ENCODE results near the gene TMPRSS4.

TMPRSS4 gene

DNA sequence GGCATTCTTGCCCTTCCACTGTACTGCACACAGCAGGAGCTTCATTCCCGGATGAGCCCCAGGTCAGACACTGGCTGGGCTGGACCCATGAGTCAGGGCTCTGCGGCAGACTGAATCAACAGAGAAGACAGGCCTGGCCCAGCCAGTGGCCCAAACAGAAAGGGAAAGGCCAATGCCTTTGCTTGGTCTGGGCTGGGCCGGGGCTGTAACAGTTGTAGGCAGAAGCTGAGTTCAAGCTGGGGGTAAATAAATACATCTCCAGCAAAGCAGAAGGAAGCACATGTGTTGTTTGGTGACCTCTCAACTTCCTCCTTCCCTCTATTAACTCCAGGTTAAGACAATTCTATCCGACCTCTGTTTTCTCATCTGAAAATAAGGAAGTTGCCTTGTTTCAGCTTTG is 11.7 kb downstream of the TMPRSS4 start:
- no peaks in the 10 kb centered on the region for H3K9me3 ChIP-seq (ENCODE audit: low read length)
- TF ChIP-seq EZH2 (IDR thresholded peaks at IDR 0.05; ENCODE audit: borderline replicate concordance, low read length), result no peak
- TF ChIP-seq, protein P1, sequence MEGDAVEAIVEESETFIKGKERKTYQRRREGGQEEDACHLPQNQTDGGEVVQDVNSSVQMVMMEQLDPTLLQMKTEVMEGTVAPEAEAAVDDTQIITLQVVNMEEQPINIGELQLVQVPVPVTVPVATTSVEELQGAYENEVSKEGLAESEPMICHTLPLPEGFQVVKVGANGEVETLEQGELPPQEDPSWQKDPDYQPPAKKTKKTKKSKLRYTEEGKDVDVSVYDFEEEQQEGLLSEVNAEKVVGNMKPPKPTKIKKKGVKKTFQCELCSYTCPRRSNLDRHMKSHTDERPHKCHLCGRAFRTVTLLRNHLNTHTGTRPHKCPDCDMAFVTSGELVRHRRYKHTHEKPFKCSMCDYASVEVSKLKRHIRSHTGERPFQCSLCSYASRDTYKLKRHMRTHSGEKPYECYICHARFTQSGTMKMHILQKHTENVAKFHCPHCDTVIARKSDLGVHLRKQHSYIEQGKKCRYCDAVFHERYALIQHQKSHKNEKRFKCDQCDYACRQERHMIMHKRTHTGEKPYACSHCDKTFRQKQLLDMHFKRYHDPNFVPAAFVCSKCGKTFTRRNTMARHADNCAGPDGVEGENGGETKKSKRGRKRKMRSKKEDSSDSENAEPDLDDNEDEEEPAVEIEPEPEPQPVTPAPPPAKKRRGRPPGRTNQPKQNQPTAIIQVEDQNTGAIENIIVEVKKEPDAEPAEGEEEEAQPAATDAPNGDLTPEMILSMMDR (IDR thresholded peaks at IDR 0.05; ENCODE audit: low read length), result no peak
- no peak overlapping the region for H3K27ac ChIP-seq (ENCODE audit: low read depth, low read length, poor library complexity, severe bottlenecking)
- no peaks in the 10 kb centered on the region for H3F3A ChIP-seq (ENCODE audit: insufficient read depth, low read length)
- H3K36me3 ChIP-seq (ENCODE audit: insufficient read depth, low read length), result no peaks in the 10 kb centered on the region; the same call in 1 of the 2 replicates
- no peaks in the 10 kb centered on the region for H4K20me1 ChIP-seq (ENCODE audit: insufficient read depth, low read length)
- no peaks in the 10 kb centered on the region for H3K9me2 ChIP-seq (ENCODE audit: low read depth, low read length)
- H3K4me2 ChIP-seq (ENCODE audit: low read length), result no peak overlapping the region
- H3K27me3 ChIP-seq (ENCODE audit: insufficient read depth, low read length), result no peaks in the 10 kb centered on the region; the same call in 1 of the 2 replicates
- no peaks in the 10 kb centered on the region for H3K79me2 ChIP-seq (ENCODE audit: insufficient read depth, low read length)
- no peak overlapping the region for H3K9ac ChIP-seq (ENCODE audit: low read length)
- H3K4me3 ChIP-seq (ENCODE audit: low read depth, low read length, poor library complexity, severe bottlenecking), result no peak overlapping the region
- no peaks in the 10 kb centered on the region for H3K4me1 ChIP-seq (ENCODE audit: insufficient read depth, low read length, severe bottlenecking)
- no peak overlapping the region for H2AFZ ChIP-seq (ENCODE audit: low read length)

DNA sequence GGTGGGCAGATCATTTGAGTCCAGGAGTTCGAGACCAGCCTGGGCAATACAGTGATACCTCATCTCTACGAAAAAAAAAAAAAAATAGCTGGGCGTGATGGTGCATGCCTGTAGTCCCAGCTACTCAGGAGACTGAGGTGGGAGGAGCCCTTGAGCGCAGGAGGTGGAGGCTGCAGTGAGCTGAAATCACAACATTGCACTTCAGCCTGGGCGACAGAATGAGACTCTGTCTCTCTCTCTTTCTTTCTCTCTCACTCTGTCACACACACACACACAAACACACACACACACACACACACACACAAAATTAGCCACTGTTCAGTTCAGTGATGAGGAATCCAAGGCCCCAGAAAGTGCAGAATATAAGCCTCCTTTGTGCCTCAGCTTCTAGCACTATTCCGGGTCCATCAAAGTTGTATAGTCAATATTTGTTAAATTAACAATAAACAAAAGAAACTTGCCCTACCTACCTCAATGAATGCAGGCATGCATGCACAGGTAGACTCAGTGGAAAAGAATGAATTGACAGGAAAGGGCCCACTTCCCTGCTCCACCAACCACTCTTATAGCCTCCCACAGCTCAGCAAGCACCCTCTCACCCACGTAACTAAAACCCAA is 13.8 kb downstream of the TMPRSS4 start:
- Histone ChIP-seq H3K9ac (ENCODE audit: low read length) (no peak overlapping the region), H3K4me3 (ENCODE audit: low read depth, low read length, poor library complexity, severe bottlenecking) (no peak overlapping the region), H3K4me2 (ENCODE audit: low read length) (no peak overlapping the region), H3F3A (ENCODE audit: insufficient read depth, low read length) (no peaks in the 10 kb centered on the region), H3K27ac (ENCODE audit: low read depth, low read length, poor library complexity, severe bottlenecking) (no peak overlapping the region), H3K79me2 (ENCODE audit: insufficient read depth, low read length) (no peaks in the 10 kb centered on the region), H4K20me1 (ENCODE audit: insufficient read depth, low read length) (no peaks in the 10 kb centered on the region), H2AFZ (ENCODE audit: low read length) (no peak overlapping the region), H3K9me3 (ENCODE audit: low read length) (no peaks in the 10 kb centered on the region), H3K27me3 (ENCODE audit: insufficient read depth, low read length) (no peaks in the 10 kb centered on the region; the same call in 1 of the 2 replicates), H3K9me2 (ENCODE audit: low read depth, low read length) (no peaks in the 10 kb centered on the region), H3K4me1 (ENCODE audit: insufficient read depth, low read length, severe bottlenecking) (no peaks in the 10 kb centered on the region), H3K36me3 (ENCODE audit: insufficient read depth, low read length) (no peaks in the 10 kb centered on the region; the same call in 1 of the 2 replicates)
- TF ChIP-seq, protein P1 (IDR thresholded peaks at IDR 0.05; ENCODE audit: low read length), result no peak
- no peak for TF ChIP-seq EZH2 (IDR thresholded peaks at IDR 0.05; ENCODE audit: borderline replicate concordance, low read length)

DNA sequence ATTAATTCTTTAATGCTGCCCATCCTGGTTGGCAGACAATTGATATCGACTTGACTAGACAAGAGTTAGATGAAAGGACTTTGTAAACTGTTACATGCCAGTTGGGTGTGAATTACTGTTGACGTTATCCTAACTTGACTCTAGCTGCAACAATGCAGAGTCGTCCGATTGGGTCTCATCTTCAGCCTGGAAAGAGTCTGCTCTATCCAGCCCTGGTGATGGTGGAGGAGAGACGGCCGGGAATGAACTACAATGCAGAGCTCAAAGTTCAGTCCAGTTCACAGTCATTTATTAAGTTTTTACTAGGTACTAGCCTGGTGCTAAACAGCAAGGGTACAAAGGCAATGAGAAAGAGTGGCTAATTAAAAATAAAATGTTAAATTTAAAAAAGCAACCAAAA is 14.8 kb downstream of the TMPRSS4 start:
- Histone ChIP-seq H3K4me3 (ENCODE audit: low read depth, low read length, poor library complexity, severe bottlenecking) (no peak overlapping the region), H4K20me1 (ENCODE audit: insufficient read depth, low read length) (no peaks in the 10 kb centered on the region), H2AFZ (ENCODE audit: low read length) (no peak overlapping the region), H3K9me2 (ENCODE audit: low read depth, low read length) (no peaks in the 10 kb centered on the region), H3K27me3 (ENCODE audit: insufficient read depth, low read length) (no peaks in the 10 kb centered on the region), H3K36me3 (ENCODE audit: insufficient read depth, low read length) (no peaks in the 10 kb centered on the region; the same call in 1 of the 2 replicates), H3K4me2 (ENCODE audit: low read length) (no peak overlapping the region), H3K4me1 (ENCODE audit: insufficient read depth, low read length, severe bottlenecking) (no peaks in the 10 kb centered on the region), H3K79me2 (ENCODE audit: insufficient read depth, low read length) (no peaks in the 10 kb centered on the region), H3K27ac (ENCODE audit: low read depth, low read length, poor library complexity, severe bottlenecking) (no peak overlapping the region), H3F3A (ENCODE audit: insufficient read depth, low read length) (no peaks in the 10 kb centered on the region), H3K9me3 (ENCODE audit: low read length) (no peaks in the 10 kb centered on the region), H3K9ac (ENCODE audit: low read length) (no peak overlapping the region)
- TF ChIP-seq, protein P1 (IDR thresholded peaks at IDR 0.05; ENCODE audit: low read length), result no peak
- TF ChIP-seq EZH2 (IDR thresholded peaks at IDR 0.05; ENCODE audit: borderline replicate concordance, low read length), result no peak
